HEK293T (cell line): ENCODE measurements around the gene CORO2A.

Experiments used
- CTCF ChIA-PET: fragments of 350-600 bp; formaldehyde crosslinking; extraction: SDS; loops from one replicate; lab custom pipeline; 2021; ENCODE audit warnings: antibody characterized with exemption, inconsistent platforms; lab: Yijun Ruan, JAX
- POLR2A ChIA-PET: fragments of 350-600 bp; formaldehyde crosslinking; extraction: SDS; loops from one replicate; lab custom pipeline; 2020; ENCODE audit warnings: antibody characterized with exemption, inconsistent platforms; lab: Yijun Ruan, JAX
- DNase-seq: peaks from one replicate; pipeline ENCODE4 v3.0.0; 2012; ENCODE audit warnings: mixed read lengths; ENCODE audit errors: extremely low spot score
- ARNT ChIP-seq: fragments of 450-650 bp; IDR thresholded peaks from 2 replicates; pipeline ENCODE4 v1.6.1; 2017; ENCODE audit warnings: mild to moderate bottlenecking
- BHLHE40 ChIP-seq: fragments of 450-650 bp; IDR thresholded peaks from 2 replicates; pipeline ENCODE4 v1.6.1; 2016; ENCODE audit warnings: mild to moderate bottlenecking, moderate library complexity, borderline replicate concordance
- CTBP1 ChIP-seq: fragments of 450-650 bp; IDR thresholded peaks from 2 replicates; pipeline ENCODE4 v1.6.1; 2016; ENCODE audit warnings: borderline replicate concordance
- ELF4 ChIP-seq: fragments of 450-650 bp; IDR thresholded peaks from 2 replicates; pipeline ENCODE4 v1.6.1; 2017; ENCODE audit warnings: antibody characterized with exemption
- FOXA1 ChIP-seq: fragments of 450-650 bp; IDR thresholded peaks from 2 replicates; pipeline ENCODE4 v1.6.1; 2016; ENCODE audit warnings: mild to moderate bottlenecking
- FOXK2 ChIP-seq: fragments of 450-650 bp; IDR thresholded peaks from 2 replicates; pipeline ENCODE4 v1.6.1; 2016; ENCODE audit warnings: mild to moderate bottlenecking
- FOXM1 ChIP-seq: fragments of 450-650 bp; IDR thresholded peaks from 2 replicates; pipeline ENCODE4 v1.6.1; 2017; ENCODE audit warnings: mild to moderate bottlenecking, borderline replicate concordance
- HDGF ChIP-seq: fragments of 450-650 bp; IDR thresholded peaks from 2 replicates; pipeline ENCODE4 v1.6.1; 2017; ENCODE audit warnings: antibody characterized with exemption, borderline replicate concordance
- L3MBTL2 ChIP-seq: fragments of 450-650 bp; conservative IDR thresholded peaks from 2 replicates; pipeline ENCODE4 v1.6.1; 2016; ENCODE audit warnings: mild to moderate bottlenecking
- LEF1 ChIP-seq: fragments of 450-650 bp; IDR thresholded peaks from 2 replicates; pipeline ENCODE4 v1.6.1; 2017; ENCODE audit warnings: mild to moderate bottlenecking, borderline replicate concordance
- NFRKB ChIP-seq: fragments of 450-650 bp; IDR thresholded peaks from 2 replicates; pipeline ENCODE4 v1.6.1; 2016; ENCODE audit warnings: mild to moderate bottlenecking, moderate library complexity
- PKNOX1 ChIP-seq: fragments of 450-650 bp; IDR thresholded peaks from 2 replicates; pipeline ENCODE4 v1.6.1; 2016
- SP1 ChIP-seq: fragments of 450-650 bp; IDR thresholded peaks from 2 replicates; pipeline ENCODE4 v1.6.1; 2017
- SUZ12 ChIP-seq: fragments of 450-650 bp; IDR thresholded peaks from 2 replicates; pipeline ENCODE4 v1.6.1; 2016; ENCODE audit warnings: mild to moderate bottlenecking
- TARDBP ChIP-seq: fragments of 450-650 bp; IDR thresholded peaks from 2 replicates; pipeline ENCODE4 v1.6.1; 2016
- ZNF384 ChIP-seq: fragments of 450-650 bp; IDR thresholded peaks from 2 replicates; pipeline ENCODE4 v1.6.1; 2016

The CORO2A gene

GRCh38 chr9:98135938-98136337 is 56.5 kb downstream of the CORO2A start:
- CTCF ChIA-PET = no interaction called here
- no peak for DNase-seq
- TF ChIP-seq L3MBTL2 = no peak
- TF ChIP-seq ZNF384 = no peak
- no peak for TF ChIP-seq FOXM1
- TF ChIP-seq PKNOX1 = no peak
- TF ChIP-seq ELF4 = no peak
- TF ChIP-seq SUZ12 = no peak
- TF ChIP-seq SP1 = no peak
- no peak for TF ChIP-seq TARDBP
- no peak for TF ChIP-seq NFRKB
- POLR2A ChIA-PET = no interaction called here

GRCh38 chr9:98135558-98135934 is 56.9 kb downstream of the CORO2A start:
- no peak for TF ChIP-seq ZNF384
- TF ChIP-seq ELF4 = no peak
- TF ChIP-seq ARNT = no peak
- TF ChIP-seq TARDBP = no peak
- TF ChIP-seq PKNOX1 = no peak
- POLR2A ChIA-PET = no interaction called here
- DNase-seq = no peak
- CTCF ChIA-PET = no interaction called here

- POLR2A ChIA-PET = no interaction called here
- DNase-seq = no peak
- CTCF ChIA-PET = no interaction called here
- no peak for TF ChIP-seq SUZ12
- TF ChIP-seq FOXM1 = no peak
- no peak for TF ChIP-seq ZNF384
- no peak for TF ChIP-seq HDGF
- no peak for TF ChIP-seq ARNT
- no peak for TF ChIP-seq BHLHE40
- no peak for TF ChIP-seq ELF4
- no peak for TF ChIP-seq NFRKB
- no peak for TF ChIP-seq FOXK2
Observed at GRCh38 chr9:98134702-98135557, 57.5 kb downstream of the CORO2A start.

GRCh38 chr9:98132806-98133631 is 59.4 kb downstream of the CORO2A start:
- POLR2A ChIA-PET = no interaction called here
- no peak for DNase-seq
- TF ChIP-seq LEF1 (no peak), HDGF (no peak), CTBP1 (no peak), FOXM1 (no peak), NFRKB (no peak), FOXA1 (no peak), FOXK2 (no peak), SP1 (no peak)
- CTCF ChIA-PET = no interaction called here

- POLR2A ChIA-PET = interaction anchor here (1.1 kb wide), 1 partner anchor 13 kb away, joined by 4 read pairs; the partner anchor contains the start of gene TRIM14
Observed at GRCh38 chr9:98132158-98132557, 60.3 kb downstream of the CORO2A start.

More at GRCh38 chr9:98132158-98132557, 60.3 kb downstream of the CORO2A start:
- CTCF ChIA-PET = no interaction called here
- no peak for DNase-seq
- TF ChIP-seq ZNF384 (no peak), BHLHE40 (no peak), HDGF (no peak), FOXM1 (no peak), SUZ12 (no peak), CTBP1 (no peak), NFRKB (no peak), PKNOX1 (no peak), SP1 (no peak), FOXA1 (no peak), LEF1 (no peak), TARDBP (no peak), L3MBTL2 (no peak), ELF4 (no peak), FOXK2 (no peak), ARNT (no peak)
